GM13977 (cell line): ENCODE results near the gene DTX1.
A peak's percentile ranks its signal among the peaks of the same experiment; 100 is the strongest.

Experiments used
- DNase-seq: peaks from one replicate; pipeline ENCODE4 v3.0.0; 2012; ENCODE audit warnings: low spot score
- in situ Hi-C: fragments of 300-500 bp; cut with MboI; formaldehyde crosslinking; loops from one replicate; pipeline ENCODE4 v1.12.0; 2022; ENCODE audit warnings: low sequenced_read_pairs, low pct_unique_long_range_greater_than_20kb, mixed read lengths, inconsistent platforms; ENCODE audit not compliant: unreplicated experiment
- TF ChIP-seq, protein P1 (sequence below): IDR thresholded peaks from 2 replicates; pipeline ENCODE4 v1.5.1; 2012; ENCODE audit warnings: mild to moderate bottlenecking, control low read depth; ENCODE audit not compliant: insufficient read depth; ENCODE audit errors: extremely low read depth, missing control alignments

DTX1 gene

DNA sequence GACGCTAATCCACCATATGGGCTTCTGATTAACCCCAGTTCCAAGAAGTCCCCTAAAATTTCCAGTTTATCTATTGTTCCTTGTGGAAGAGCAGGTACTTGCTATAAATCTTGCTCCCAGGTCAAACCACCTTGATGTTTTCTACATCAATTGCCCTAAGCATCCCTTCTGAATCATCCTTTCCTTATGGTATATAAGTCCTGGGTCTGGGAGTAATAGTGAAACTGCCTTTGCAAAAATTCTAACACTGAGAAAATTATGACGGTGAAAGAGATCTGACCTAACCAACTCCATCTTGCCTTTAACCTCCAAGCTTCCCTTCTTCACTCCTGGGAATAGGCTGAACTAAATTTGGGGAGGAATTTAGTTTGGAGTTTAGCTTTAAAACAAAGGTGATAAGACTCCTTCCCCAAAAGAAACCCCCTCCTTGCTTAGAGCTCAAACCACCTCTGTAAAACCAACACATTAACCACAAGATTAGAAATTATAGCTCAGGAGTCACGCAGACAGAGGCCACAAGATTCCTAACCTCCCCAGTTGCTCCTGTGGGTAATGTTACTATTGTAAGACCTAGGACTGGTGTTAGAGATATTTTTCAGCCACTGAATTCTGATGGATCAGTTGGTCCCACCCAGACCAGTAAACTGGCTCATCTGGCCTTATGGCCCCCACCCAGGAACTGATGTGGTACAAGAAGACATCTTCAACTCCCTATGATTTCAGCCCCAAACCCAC is 33.8 kb upstream of the DTX1 start:
- TF ChIP-seq, protein P1, sequence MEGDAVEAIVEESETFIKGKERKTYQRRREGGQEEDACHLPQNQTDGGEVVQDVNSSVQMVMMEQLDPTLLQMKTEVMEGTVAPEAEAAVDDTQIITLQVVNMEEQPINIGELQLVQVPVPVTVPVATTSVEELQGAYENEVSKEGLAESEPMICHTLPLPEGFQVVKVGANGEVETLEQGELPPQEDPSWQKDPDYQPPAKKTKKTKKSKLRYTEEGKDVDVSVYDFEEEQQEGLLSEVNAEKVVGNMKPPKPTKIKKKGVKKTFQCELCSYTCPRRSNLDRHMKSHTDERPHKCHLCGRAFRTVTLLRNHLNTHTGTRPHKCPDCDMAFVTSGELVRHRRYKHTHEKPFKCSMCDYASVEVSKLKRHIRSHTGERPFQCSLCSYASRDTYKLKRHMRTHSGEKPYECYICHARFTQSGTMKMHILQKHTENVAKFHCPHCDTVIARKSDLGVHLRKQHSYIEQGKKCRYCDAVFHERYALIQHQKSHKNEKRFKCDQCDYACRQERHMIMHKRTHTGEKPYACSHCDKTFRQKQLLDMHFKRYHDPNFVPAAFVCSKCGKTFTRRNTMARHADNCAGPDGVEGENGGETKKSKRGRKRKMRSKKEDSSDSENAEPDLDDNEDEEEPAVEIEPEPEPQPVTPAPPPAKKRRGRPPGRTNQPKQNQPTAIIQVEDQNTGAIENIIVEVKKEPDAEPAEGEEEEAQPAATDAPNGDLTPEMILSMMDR: no peak
- no peak for DNase-seq
- in situ Hi-C loops: no loop called here

- TF ChIP-seq, protein P1: no peak
- in situ Hi-C loops: no loop called here
- DNase-seq: no peak
These were observed 28.8 kb upstream of the DTX1 start for GRCh38 chr12:113027726-113028125.

DNA sequence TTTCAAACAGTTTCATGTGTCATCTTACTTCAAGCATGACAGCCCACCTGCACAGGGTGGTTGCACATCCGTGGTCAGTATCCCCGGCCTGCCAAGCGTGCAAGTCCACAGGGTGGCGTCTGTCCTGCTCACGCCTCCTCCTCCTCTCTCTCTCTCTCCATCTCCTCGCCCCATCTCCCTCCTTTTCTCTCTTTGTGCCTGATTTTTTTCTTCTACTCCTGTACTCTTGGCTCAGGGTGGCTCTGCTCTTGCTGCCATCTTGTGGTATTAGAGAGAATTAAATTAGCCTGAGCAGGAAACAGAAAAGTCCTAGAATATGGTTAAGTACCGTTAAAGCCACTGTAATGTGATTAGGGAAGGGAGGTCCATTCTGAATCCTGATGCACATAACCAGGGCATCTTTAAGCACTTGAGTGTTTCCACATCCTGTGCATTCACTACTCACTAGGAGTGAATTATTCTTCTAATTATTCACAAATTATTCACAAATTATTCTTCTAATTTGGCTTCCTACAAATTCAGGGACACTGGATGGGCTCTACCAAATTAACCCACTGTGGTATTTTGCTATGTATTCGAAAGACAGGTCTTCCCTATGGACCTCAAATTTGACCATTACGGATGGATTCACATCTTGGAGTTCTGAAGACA is 25.5 kb upstream of the DTX1 start:
- in situ Hi-C loops: no loop called here
- TF ChIP-seq, protein P1: peak; percentile 64
- peak; percentile 64 for DNase-seq

DNA sequence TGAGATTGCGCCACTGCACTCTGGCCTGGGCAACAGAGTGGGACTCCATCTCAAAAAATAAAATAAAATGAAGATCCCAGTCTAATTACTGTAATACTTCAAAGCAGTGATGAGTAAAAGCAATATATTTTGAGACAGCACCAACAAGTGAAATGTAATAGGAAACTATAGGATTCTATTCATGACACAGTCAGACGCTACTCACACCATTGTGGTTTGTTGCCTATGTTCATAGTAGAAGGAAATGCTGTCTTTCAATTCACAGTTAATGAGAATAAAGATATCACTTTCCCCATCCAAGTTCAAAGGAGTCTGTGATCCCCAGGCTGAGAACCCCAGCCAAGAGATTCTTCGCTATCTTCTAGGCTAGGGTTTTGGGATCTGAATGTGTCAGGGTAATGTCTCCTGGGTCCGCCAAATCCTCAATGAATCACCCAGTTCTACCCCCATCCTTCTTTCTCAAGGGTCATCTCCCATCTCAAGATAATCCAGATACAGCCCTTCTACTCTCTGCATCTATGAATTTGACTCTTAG is 16.6 kb upstream of the DTX1 start:
- in situ Hi-C loops: no loop called here

GRCh38 chr12:113040722-113041171 is 15.8 kb upstream of the DTX1 start:
- TF ChIP-seq, protein P1: no peak
- in situ Hi-C loops: no loop called here
- DNase-seq: no peak

More for the DNA sequence above, 16.6 kb upstream of the DTX1 start:
- no peak for DNase-seq
- TF ChIP-seq, protein P1: no peak

DNA sequence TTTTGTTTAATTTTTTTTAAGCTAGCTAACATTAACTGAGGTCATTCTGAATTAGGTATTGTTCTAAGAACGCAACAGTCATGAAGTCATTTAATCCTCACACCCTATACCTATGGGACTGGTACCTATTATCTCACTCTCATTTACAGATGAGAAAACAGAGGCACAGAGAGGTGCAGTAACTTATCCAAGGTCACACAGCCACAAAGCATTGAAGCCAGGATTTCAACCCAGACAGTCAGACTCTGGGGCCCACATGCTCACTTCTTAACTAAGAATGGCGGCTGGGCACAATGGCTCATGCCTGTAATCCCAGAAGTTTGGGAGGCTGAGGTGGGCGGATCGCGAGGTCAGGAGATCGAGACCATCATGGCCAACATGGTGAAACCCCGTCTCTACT is 15.0 kb upstream of the DTX1 start:
- TF ChIP-seq, protein P1: no peak
- in situ Hi-C loops: no loop called here
- DNase-seq: no peak
